Lower leg skin (tissue), 4 donors: ENCODE results near the gene HDAC7. TPM values are rescaled to one million over a fixed set of nuclear protein-coding genes. Genes with fewer than 3 reads are reported as not detected.

Source experiments
- DNase-seq, 2 donors: peaks; one replicate each; pipeline ENCODE4 v3.0.0-alpha.2; 2019; ENCODE audit warnings: low spot score in 2 of 2
- H3K4me3 ChIP-seq: fragments of 200-600 bp; sonication (generic); 2 replicates; pipeline ENCODE4 v1.5.1; 2017; ENCODE audit warnings: mild to moderate bottlenecking, low read depth; ENCODE audit not compliant: poor library complexity, severe bottlenecking
- CTCF ChIP-seq, 3 donors: fragments of 450-650 bp; IDR thresholded peaks; one replicate each; pipeline ENCODE4 v1.5.1; 2016; ENCODE audit warnings: antibody characterized with exemption in 3 of 3, mild to moderate bottlenecking in 3 of 3, moderate library complexity in 2 of 3
- POLR2A ChIP-seq, 2 donors: fragments of 450-650 bp; IDR thresholded peaks; one replicate each; pipeline ENCODE4 v1.6.1; 2016 to 2017; ENCODE audit warnings: antibody characterized with exemption in 2 of 2, mild to moderate bottlenecking in 1 of 2, moderate library complexity in 1 of 2
- WGBS, 2 donors: methylation state at CpG; one replicate each; pipeline ENCODE4 v1.1.5; 2018; 5-methylcytosine and 5-hydroxymethylcytosine counted together
- intact Hi-C: fragments of 100-400 bp; cut with DNase I; formaldehyde crosslinking; loops from one replicate; pipeline ENCODE4 v1.15.0; 2023; ENCODE audit warnings: low total_unique reads
- total RNA-seq, 4 donors: library from RNA; depleted of rRNA; stranded (reverse); fragments of >200 nt; gene quantifications; one replicate each; pipeline ENCODE4 v1.1.0, GENCODE V29; 2016

The HDAC7 gene
- total RNA-seq, 4 donors from 2014 or later: 56.3 to 114 (median 63.5) TPM

- intact Hi-C loops: no loop called here
- H3K4me3 ChIP-seq: peak overlapping the region; percentile 37
- peak in 1 of 2 donors; percentile 87 for DNase-seq
- 27 to 48% methylated on average over 11 to 20 of the region's 20 CpGs for WGBS, 2 donors
- TF ChIP-seq POLR2A (IDR thresholded peaks at IDR 0.05): no peak
- no peak for TF ChIP-seq CTCF (IDR thresholded peaks at IDR 0.05)
These were observed 61.7 kb downstream of the HDAC7 start for GRCh38 chr12:47757840-47758583.

- no peak for DNase-seq
- intact Hi-C loops: no loop called here
- WGBS, 2 donors: 66 to 78% methylated on average over 7 of the region's 7 CpGs
- H3K4me3 ChIP-seq: no peak overlapping the region
- no peak for TF ChIP-seq CTCF (IDR thresholded peaks at IDR 0.05)
- TF ChIP-seq POLR2A (IDR thresholded peaks at IDR 0.05): no peak
These were observed 62.3 kb downstream of the HDAC7 start for GRCh38 chr12:47757364-47757839.

GRCh38 chr12:47755655-47756562, 63.8 kb downstream of the HDAC7 start:
- WGBS, 2 donors: 56 to 59% methylated on average over 12 of the region's 12 CpGs
- no peak overlapping the region for H3K4me3 ChIP-seq
- no peak for TF ChIP-seq CTCF (IDR thresholded peaks at IDR 0.05)
- TF ChIP-seq POLR2A (IDR thresholded peaks at IDR 0.05): no peak
- peak; percentile 60 to 88 for DNase-seq
- intact Hi-C loops: no loop called here

GRCh38 chr12:47754881-47755280, 64.8 kb downstream of the HDAC7 start:
- 52 to 57% methylated on average over 3 of the region's 3 CpGs for WGBS, 2 donors
- H3K4me3 ChIP-seq: no peak overlapping the region
- intact Hi-C loops: no loop called here
- DNase-seq: no peak
- TF ChIP-seq POLR2A (IDR thresholded peaks at IDR 0.05): no peak
- no peak for TF ChIP-seq CTCF (IDR thresholded peaks at IDR 0.05)

GRCh38 chr12:47754126-47754525, 65.6 kb downstream of the HDAC7 start:
- DNase-seq: no peak
- H3K4me3 ChIP-seq: no peak overlapping the region
- 77 to 85% methylated on average over 4 of the region's 4 CpGs for WGBS, 2 donors
- TF ChIP-seq CTCF (IDR thresholded peaks at IDR 0.05) (no peak), POLR2A (IDR thresholded peaks at IDR 0.05) (no peak)
- intact Hi-C loops: no loop called here
